ENCODE results near the gene ZNF836. TPM values are rescaled to one million over a fixed set of nuclear protein-coding genes. Genes with fewer than 3 reads are reported as not detected.

ZNF836 gene
- 5.3 and 11.7 TPM in 2 replicates for total RNA-seq

DNA sequence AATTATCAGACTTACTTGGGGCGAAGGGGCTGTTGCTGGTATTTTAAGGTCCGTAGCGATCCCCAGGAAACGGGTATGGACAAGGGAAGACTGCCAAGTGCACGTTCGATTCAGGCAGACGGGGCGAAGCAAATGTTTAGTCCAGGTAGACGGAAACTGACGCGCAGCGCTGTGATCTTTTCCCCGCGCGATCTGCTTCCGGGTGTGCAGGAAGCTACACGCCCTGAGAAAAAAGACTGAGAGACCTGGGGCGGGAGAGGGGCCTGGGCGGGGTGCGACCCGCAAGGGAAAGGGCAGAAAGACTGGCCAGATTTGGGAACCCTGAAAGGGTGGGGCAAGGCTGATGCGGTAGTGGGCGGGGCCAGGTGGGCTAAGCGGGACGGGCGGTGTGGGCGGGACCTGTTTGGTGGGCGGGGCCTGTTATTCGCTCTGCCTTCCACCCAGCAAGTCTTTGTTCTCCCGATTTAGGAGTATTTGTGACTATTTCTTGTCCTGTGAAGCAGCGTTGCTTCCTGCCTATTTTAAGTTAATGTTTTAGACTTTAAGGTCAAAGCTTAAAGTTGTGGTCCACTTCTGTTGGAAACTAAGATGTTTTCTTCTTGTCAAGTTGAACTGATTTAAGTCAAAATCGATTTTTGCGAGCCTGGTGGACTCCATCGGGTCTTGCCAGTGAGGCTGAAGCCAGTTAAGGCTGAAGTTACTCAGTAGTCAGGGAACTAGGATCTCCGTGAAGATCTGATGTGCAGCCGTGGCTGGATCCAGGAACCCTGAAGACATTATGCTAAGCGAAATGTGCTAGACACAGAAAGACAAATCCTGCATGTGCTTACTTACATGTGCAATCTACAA lies at the start of gene ZNF836:
Gene ZNF836 (minus strand): TSS at position 301 of the 849 bp plus-strand sequence. CDS start 3,549 bp downstream, outside the sequence.

GRCh38 chr19:52189735-52190486 lies 18.5 kb upstream of the ZNF836 start, which contains the start of gene PPP2R1A:
Gene PPP2R1A (plus strand): TSS chr19:52190052. CDS start chr19:52190097, 45 bp downstream.

GRCh38 chr19:52139252-52140031 lies 32.0 kb downstream of the ZNF836 start, which contains the start of gene ZNF616:
Gene ZNF616 (minus strand): TSS chr19:52139938. CDS start chr19:52130512, 9,426 bp downstream.

Other genes with a start within 250 kb of the ZNF836 start
- 5.3 and 14.6 TPM in 2 replicates for gene ZNF613, start 244.1 kb downstream of the ZNF836 start, total RNA-seq
- gene ZNF350, start 184.8 kb downstream of the ZNF836 start, total RNA-seq = 6.2 and 11.2 TPM in 2 replicates
- gene ZNF615, start 163.4 kb downstream of the ZNF836 start, total RNA-seq = 7.9 and 11.8 TPM in 2 replicates
- gene ZNF614, start 143.2 kb downstream of the ZNF836 start, total RNA-seq = 6.5 and 9.4 TPM in 2 replicates
- gene ZNF432, start 122.8 kb downstream of the ZNF836 start, total RNA-seq = 3.9 and 8.4 TPM in 2 replicates
- gene ZNF841, start 75.9 kb downstream of the ZNF836 start, total RNA-seq = 9.4 and 20.1 TPM in 2 replicates
- 4.7 and 13.0 TPM in 2 replicates for gene ZNF616, start 31.7 kb downstream of the ZNF836 start, total RNA-seq
- gene PPP2R1A, start 18.4 kb upstream of the ZNF836 start, total RNA-seq = 79.8 and 217 TPM in 2 replicates
- 4.9 and 16.7 TPM in 2 replicates for gene ZNF766, start 98.0 kb upstream of the ZNF836 start, total RNA-seq
- gene ZNF480, start 125.5 kb upstream of the ZNF836 start, total RNA-seq = 4.9 and 6.7 TPM in 2 replicates
- gene ZNF610, start 164.6 kb upstream of the ZNF836 start, total RNA-seq = 1.3 and 3.2 TPM in 2 replicates
- gene ZNF880, start 198.3 kb upstream of the ZNF836 start, total RNA-seq = 10.5 and 14.8 TPM in 2 replicates
- gene ZNF528, start 226.2 kb upstream of the ZNF836 start, total RNA-seq = 5.5 and 14.9 TPM in 2 replicates